HG03460 (cell line): ENCODE data around the gene PACC1.
A peak's percentile ranks its signal among the peaks of the same experiment; 100 is the strongest.

Experiments
- ATAC-seq: cut with Tn5 transposase; IDR thresholded peaks from one replicate; pipeline ENCODE4 v1.9.1; 2021; ENCODE audit not compliant: unreplicated experiment

Gene PACC1

DNA sequence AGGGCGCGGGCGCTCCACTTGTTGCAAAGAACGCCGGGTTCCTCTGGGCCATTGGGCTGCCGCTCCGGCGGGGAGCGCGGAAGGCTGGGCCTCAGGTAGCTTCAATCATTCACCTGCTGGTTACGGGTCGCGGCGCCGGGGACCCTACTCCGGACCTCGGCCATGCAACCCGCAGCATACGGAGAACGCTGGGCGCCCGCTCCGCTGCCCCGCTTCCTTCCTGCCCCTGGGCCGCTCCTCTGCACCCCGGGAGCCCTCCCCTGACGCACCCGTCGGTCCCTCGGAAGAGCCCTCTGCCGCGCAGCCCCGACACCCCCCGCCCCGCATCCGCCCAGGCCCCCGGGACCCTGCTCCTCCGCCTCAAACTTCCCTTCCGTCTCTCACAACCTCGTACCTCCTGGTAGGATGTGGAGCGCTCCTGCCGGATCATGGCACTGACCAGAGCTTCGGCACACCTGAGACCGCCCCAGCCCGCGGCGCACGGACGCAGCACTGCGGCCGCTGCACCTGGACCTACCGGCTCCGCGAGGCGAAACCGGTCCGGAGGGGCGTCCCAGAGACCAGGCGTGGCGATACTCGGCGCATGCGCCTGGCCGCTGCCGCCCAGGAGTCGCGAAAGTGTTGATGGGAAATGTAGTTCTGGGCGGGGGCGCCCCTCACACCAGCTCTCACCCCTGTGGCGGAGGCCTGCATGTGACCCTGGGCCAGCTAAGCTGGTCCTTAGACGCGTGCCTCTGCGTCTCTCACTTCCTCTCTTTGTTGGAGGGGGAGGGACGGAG is at the start of gene PACC1:
Gene PACC1, minus strand, starts transcription at position 559 of the 779 bp plus-strand sequence. Its CDS starts 129 bp downstream, at position 430.
- ATAC-seq: peak; percentile 97

DNA sequence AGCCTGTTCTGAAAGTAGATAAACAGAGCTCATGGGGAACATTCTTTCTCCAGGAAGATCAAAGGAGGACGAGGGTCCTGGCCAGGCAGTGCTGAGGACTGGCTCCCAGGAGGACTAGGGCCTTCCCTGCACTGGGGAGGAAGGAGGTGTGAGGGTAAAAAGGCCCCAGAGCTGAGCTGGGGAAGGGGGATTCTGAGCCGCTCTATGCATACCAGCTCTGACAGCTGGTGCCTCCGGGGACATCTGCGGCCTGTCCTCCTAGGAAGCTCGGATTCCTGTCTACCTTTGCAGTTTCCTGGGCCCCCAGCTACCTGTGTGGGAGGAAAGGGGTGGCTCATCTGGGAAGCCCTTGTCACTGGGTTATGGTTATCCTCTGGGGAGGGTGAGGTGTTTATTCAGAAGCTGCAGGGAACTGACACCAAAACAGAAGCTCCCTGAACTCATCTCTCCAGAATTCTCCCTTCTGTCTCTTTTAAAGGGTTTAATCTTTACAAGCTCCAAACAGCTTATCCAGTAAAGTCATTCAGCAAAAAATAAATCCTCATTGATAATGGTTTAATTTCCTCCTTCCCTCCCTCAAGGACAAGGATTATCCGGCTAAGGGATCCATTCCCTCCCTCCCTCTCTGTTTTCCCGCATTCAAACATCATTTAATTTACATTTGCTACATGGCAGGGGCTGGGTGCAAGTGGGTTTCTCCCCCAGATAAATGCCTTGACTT is 49.0 kb upstream of the PACC1 start:
- no peak for ATAC-seq

DNA sequence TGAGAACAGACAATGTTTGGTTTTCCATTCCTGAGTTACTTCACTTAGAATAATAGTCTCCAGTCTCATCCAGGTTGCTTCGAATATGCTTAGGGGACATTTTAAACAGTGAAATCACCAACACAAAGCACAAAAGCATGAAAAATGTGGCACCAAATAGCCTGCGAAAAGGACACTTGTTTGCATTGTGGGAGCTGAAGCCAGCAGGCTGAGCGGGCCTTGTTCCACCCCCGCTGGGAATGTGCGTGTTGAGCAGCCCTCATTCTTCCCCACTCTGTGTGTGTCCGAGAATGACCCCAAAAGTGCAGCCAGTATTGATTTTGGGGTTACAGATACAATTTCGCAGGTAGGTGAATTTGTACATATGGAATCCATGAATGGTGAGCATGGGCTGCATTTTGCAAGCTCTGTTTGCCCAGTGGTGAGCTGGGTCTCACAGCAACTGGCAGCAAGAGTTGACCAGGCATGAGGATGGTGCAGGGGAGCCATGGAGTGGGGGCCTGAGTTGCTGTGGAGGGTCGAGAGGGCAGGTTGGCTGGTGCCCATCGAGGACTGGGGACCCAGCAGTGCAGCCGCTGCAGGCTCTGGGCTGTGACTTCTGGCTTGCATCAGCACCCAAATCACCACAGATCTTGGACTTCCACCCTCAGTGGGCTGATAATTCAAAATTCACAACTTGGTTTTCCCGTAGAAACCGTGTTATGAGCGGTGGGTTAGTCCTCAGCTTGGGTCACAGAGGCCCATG is 47.4 kb upstream of the PACC1 start:
- no peak for ATAC-seq

DNA sequence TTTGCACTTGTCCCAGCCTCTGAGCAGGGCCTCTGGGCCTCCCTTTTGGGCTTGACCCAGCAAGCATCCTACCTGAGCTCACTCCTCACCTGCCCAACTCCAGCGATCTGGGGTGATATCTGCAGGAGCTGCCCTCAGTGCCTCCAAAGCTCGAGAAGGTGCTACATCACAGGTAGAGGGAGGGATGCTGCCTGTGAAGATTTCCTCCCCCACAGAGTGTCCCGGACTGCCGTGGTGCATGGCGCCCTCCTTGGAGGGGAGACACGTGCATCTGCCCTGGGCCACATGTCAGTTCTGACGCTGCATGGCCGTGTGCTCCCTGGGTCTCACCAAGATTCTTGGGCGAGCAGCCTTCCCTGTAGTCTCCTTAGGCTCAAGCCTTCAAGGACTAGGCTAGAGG is 45.7 kb upstream of the PACC1 start:
- ATAC-seq: no peak

DNA sequence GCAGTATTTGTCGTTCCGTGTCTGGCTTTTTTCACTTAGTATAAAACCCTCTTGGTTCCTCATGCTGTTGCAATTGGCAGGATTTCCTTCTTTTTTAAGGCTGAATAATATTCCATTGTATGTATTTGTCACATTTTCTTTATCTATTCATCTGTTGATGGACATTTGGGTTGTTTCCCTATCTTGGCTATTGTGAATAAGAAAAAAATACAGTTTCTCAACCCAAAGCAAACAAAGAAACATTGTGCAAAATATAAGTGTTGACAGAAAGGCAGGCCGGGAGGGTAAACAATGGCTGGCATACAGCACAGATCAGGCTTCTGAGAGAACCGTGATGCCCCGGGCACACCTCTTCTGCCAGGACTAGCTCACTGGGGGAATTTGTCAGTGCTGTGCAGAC is 45.0 kb upstream of the PACC1 start:
- no peak for ATAC-seq

DNA sequence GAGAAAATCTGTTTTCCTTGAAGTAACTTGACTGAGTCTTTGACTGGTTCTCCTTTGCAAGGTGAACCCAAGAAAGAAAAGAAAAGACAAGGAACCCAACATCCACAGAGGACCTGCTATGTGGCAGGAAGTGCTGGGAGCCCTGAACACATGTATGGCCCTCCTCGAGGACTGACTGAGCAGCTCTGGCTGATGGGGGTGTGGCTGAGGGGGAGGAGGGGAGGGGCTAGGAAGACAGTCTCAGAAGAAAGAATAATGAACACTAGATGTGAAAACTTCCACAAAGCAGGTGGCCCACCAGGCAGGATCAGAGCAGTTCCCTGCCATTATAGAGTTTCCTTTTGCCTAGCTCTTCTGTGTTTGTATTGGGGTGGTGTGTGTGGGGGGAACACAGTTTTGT is 44.1 kb upstream of the PACC1 start:
- ATAC-seq: no peak

DNA sequence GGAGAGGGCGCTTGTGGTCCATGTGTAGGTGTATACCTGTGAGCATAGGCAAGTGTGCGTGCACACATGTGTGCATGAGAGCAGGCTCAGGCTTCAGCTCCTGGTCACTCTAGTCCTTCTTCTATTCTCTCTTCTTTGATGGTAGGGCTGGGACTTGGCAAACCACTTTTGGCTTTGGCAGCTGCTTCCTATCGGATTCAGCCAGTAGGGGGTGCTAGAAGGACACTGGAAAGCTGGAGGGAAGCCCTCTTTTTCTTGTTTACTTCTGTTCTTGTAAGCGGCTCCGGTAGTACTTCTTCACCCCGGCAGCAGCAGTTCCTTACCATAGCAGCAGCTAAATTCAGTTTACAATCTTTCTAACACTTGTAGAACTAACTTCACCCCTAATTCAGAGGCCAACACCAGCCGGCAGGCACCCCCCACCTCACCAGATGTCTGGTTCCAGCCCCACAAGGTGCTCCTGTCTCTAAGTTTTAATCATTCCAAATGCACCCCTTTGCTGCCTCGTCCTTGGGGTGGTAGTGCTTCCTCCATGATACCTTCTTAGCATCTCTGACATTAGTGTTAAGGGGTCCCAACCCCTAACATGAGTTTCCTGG is 43.2 kb upstream of the PACC1 start:
- ATAC-seq: no peak

DNA sequence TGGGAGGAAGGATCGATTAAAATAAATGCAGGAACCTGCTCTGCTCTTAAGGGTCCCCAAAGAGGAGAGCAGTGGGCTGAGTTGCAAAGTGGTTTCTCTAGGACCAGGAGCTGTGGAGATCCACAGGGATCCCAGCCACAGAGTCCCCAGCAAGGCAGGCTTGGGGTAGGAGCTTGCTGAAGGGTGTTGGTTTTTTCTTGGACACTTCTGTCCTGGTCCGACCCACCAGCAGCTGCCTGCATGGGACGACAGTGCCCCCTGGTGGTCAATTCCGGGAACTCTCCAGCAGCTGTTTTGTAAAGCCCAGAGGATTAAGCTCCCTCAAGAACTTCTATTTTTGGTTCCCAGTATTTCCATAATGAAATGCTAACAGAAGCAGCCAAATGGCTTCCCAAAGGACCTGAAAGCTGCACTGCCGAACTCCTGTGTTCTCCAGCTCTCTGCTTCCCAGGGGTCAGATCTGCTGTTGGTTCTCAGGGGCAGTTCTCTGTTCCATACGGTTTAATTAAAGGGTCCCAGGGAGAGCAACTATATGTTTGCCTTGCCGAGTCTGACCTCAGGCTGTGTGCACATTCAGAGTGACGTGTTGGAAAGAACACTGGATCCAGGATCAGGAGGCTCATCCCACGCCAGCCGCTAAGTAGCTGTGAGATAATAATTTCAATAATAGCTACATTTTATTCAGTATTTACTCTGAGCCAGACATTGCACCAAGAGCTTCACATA is 41.3 kb upstream of the PACC1 start:
- peak; percentile 54 for ATAC-seq

DNA sequence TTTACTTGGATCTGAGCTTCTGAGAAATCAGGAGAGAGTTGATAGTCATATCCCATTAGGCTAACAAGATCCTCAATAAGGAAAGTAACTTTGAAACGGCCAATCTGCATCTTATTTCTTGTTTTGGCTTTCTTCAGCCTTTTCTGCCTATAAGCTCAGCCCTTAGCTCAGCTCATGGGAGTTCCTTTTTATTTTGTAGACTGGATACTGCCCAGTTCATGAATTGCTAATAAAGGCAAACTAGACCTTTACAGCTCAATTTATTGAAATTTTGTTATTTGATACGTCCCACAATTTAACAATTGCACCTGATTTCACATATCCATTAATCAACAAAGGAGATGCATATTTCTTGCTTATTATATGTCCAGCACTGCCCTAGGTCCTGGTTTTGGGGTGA is 40.7 kb upstream of the PACC1 start:
- no peak for ATAC-seq

DNA sequence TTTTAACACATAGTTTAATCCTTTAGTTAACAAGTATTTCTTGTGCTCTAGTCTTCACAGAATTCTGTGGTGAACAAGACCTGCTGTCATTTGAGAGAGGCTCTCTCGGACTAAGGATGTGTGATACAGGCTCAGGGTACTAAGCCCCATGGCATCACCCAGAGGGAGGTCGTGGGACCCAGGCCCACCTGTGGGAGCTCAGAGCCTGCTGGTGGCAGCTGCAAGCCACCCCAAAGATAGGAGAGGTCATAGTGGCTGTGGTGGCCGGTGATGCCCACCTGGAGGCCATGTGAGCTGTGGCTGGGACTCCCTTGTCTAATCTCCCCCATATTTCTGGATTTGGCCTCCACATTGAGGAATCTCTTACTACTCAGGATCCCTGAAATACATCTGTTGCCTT is 40.1 kb upstream of the PACC1 start:
- ATAC-seq: no peak

DNA sequence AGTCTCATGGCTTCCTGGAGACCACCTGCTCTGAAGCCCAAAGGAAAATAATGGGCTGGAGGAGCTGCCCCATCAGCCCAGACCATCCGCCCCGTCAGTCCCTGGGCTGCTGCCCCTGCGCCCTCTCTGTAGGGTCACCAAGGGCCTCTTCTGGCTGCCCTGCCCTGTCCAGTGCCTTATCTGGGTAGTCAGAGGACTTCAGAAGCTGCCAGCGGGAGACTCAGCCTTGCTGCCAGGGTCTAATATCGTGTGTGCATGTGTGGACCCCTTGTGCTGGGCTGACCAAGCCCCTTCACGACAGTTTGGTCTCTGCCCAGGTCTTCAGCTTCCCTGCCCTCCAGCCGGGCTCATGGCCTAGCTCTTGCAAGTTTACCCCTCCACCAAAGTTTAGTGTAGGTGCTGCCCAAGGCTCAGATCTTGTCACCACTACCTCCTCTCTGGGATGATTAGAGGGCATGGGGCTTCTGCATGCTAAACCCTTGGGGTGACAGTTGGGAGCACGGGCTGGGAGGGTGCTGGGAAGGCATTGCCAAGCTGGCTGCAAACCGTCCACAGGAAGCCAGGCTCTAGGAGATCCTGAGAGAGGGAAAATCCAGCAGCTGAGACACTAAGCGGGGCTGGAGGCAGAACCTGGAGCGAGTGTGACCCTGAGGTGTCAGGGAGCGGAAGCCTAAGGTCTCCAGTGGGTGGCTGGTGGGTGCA is 38.6 kb upstream of the PACC1 start:
- ATAC-seq: no peak

DNA sequence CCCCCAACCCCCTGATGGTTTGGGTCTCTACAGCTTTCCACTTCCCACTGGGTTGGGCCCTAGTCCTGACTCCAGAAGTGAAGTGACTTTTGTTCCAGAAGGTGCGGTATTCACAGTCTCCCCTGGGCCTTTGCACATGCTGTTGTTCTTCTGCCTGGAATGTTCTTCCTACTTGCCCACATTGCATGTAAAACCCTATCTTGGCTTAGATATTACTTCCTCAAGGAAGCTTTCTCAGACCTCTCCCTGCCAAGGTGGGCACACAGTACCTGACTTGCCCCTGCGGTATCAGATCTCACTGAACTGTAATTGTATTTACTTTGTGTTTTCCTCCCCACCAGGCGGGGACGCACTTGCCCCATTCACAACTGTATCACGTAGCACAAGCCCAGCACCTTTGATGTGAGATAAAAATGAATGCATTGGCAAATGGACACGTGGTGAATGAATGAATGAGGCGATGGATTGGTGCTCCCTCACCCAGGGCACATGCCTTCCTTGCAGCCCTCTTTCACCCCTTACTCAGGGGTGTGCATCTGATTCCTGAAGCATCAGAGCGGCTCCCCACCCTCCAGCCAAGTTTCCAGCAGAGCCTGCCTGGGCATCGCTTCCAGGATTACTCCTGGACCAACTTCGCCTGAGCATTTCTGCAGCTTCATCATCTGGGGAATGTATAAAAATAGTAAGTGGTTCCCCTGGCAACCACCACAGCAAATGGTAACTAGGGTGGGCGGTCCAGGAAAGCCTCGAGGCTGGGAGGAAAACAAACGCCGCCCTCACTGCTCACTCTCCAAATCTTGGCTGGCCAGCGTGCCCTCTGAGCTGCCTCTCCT is 37.9 kb upstream of the PACC1 start:
- ATAC-seq: no peak

DNA sequence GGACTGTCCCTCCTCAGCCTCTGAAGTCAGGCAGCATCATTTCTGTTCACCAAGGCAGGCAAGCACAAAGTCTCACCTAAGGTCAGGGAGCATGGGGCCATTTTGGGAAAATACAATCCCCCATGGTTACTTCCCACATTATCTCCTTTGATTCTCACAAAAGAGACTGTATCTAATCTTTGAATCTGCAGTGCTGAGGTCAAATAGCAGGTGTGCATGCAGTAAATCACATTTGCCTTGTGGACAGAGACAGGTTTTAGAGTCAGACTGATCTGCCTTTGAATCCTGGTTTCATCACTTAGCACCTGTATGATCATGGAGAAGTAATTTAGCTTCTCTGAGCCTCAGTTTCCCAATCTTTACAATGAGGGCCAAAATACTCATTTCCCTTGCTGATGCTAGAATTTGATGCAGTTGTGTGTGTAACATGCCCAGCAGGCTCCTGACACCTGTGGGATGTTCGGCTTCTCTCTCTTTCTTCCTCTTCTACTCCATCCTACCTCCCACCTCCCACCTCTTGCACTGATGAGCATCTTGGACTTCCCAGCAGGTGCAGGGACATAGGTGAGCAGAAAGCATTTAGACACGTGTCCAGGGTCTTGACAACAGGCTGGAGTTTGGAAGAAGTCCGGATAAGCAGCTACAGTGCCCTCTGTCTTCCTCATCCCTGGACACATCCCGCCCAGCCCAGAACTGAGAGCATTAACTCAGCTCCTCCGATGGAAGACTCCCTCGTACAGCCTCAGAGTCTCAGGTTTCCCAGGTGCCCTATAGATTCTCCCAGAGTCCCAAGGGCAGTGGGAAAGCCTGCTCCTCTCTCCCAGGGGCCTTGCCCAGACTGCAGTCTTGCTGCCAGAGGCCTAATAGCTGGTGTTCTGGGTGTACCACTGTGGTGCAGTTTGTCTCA is 37.0 kb upstream of the PACC1 start:
- ATAC-seq: no peak

DNA sequence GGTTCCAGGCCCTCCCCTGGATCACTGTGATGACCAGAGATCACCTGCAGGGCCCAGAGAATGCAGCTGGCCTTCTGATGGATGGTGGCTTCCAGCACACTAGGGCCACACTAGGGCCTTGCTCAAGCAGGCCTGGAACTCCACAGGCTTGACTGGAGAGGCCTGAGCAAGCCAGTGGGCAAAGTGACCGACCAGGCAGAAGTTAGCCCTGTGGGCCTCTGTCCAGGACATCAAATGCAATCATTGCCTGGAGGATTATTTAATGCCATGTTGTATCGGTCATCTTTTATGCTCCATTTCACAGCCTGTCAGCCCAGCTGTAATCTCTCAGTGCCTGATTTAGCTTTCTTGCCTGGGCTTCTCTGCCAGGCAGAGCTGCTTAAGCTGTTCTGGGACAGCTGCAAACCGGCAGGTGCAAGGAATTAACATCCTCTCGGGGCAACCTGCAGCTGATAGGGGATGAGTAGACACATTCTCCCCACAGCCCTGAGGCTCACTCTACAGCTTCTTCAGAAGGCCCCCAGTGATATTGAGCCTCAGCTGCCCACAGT is 35.7 kb upstream of the PACC1 start:
- ATAC-seq: no peak

DNA sequence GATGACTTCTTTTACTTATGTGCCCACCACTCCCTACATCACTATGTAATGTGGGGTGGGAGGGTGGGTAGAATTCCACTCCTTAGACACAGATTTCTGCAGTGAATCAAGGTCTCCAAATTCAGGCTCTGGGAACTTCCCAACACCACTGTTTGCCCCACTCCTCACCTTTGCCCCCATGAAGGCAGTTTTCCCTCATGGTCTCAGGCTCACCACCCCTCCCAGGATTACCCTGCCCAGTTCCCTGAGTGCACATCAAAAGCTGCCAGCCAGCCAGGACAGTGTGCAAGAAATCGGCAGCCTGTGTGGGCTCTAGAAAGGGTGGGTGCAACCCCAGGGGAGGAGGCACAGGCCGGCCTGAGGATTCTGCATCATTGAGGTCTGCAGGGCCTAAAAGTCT is 32.8 kb upstream of the PACC1 start:
- ATAC-seq: no peak

DNA sequence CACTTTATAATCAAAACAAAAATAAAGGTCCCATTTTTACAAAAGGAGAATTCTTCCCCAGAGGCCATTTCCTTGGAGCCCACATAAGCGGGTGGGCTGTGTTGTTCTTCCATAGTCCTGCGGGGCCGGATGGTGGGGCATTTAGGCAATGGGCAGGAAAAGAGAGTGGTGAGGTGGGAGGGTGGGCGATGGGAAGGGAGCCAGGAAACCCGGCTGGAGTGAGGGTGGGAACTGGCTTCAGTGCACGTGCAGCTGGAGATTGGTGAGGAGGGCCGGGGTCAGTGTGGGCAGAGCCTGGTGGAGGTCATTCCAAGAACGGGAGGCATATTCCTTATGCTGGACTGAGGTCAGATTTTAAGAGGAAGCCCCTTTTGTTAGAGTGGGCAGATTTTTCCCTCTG is 31.6 kb upstream of the PACC1 start:
- no peak for ATAC-seq

DNA sequence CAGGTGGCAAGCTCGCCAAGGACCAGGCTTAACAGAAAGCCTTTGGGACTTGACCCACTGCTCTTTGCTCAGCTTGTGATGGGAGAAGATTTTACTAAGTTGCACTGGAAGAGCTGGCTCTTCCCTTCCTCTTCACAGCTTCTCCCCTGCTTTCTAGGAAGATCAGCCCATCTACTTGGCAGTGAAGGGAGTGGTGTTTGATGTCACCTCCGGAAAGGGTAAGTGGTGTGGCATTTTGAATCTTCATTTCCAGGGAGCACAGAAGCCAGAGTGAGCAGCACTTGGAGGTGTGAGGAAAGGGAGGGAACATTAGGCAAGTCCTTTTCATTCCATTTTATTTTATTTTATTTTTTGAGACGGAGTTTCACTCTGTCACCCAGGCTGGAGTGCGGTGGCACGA is 27.7 kb upstream of the PACC1 start:
- no peak for ATAC-seq

DNA sequence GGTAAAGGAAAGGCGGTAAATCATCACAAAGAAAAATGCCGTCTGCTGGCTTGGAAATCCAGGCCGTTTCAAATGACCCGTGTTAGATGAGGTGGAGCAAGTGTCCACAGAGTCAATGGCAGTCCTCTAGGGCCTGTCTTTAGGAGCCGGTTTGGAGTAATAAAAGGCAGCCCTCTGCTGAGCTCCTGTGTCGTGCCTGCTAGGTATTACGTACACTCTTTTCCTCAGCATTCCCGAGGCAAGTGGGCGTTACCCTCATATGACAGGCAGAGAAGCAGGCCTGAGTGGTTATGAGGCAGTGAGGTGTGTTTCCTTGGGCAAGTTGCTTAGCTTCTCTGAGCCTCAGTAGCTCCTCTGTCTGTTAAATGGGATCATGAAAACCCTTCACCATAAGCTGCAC is 25.7 kb upstream of the PACC1 start:
- ATAC-seq: no peak
